Measurements from ENCODE around the gene TBX2.

DNA sequence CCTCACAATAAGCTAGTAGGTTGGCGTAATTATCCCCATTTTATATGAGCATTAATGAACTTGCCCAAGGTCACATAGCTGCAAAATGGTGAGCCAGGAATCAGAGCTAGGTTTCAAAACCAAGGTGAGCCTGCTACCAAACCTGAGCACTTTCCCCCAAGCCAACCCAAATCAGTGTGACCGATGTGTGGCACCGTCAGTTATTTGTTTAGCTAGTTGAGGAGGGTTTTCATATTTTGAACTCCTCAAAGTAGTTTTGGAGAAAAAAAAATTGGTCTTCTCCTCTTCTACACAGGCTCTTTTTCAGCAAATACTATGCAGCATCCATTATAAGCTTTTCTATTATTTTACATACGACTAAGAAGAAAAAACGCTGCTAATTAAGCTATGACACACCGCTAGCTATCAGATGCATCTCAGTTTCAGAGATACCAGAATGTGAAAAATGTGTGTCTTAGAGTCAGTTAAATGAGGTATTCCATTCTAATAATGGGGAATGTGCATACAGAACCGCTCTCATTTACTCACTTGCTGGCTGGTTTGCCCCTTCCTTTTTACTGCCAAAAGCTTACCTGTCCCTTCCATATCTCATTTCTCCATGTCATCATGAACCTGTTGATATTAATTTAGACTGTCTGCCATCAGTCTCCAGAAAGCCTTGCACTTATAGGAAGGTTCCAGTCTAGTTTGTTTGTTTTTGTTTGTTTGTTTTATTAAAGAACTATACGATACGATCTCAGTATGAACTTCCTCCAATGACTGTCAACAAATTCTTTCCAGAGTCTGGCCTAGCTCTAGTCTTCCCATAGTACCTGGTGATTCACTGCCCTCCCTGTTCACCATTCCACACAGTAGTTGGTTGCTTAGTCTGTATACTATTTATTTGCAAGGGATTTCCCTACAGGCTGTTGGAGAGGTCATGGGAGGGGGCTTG is 50.3 kb downstream of the TBX2 start:
- no peak for TF ChIP-seq ZNF16 (tag by site-specific recombination; IDR thresholded peaks at IDR 0.05; ENCODE audit: low read depth)
- TF ChIP-seq, protein P1, sequence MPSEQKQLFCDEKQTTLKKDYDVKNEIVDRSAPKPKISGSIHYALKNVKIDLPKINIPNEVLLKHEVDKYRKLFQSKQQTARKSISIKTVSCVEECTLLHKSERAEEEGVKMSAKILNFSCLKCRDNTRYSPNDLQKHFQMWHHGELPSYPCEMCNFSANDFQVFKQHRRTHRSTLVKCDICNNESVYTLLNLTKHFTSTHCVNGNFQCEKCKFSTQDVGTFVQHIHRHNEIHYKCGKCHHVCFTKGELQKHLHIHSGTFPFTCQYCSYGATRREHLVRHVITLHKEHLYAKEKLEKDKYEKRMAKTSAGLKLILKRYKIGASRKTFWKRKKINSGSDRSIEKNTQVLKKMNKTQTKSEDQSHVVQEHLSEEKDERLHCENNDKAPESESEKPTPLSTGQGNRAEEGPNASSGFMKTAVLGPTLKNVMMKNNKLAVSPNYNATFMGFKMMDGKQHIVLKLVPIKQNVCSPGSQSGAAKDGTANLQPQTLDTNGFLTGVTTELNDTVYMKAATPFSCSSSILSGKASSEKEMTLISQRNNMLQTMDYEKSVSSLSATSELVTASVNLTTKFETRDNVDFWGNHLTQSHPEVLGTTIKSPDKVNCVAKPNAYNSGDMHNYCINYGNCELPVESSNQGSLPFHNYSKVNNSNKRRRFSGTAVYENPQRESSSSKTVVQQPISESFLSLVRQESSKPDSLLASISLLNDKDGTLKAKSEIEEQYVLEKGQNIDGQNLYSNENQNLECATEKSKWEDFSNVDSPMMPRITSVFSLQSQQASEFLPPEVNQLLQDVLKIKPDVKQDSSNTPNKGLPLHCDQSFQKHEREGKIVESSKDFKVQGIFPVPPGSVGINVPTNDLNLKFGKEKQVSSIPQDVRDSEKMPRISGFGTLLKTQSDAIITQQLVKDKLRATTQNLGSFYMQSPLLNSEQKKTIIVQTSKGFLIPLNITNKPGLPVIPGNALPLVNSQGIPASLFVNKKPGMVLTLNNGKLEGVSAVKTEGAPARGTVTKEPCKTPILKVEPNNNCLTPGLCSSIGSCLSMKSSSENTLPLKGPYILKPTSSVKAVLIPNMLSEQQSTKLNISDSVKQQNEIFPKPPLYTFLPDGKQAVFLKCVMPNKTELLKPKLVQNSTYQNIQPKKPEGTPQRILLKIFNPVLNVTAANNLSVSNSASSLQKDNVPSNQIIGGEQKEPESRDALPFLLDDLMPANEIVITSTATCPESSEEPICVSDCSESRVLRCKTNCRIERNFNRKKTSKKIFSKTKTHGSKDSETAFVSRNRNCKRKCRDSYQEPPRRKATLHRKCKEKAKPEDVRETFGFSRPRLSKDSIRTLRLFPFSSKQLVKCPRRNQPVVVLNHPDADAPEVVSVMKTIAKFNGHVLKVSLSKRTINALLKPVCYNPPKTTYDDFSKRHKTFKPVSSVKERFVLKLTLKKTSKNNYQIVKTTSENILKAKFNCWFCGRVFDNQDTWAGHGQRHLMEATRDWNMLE (tag by site-specific recombination; conservative IDR thresholded peaks at IDR 0.05; ENCODE audit: low read depth): no peak
- no peak for TF ChIP-seq ZNF23 (tag by site-specific recombination; IDR thresholded peaks at IDR 0.05; ENCODE audit: borderline replicate concordance)
- no peak for TF ChIP-seq ZFP41 (tag by site-specific recombination; IDR thresholded peaks at IDR 0.05; ENCODE audit: borderline replicate concordance)
- no peak for TF ChIP-seq OSR2 (tag by site-specific recombination; IDR thresholded peaks at IDR 0.05)
- TF ChIP-seq, protein P2, sequence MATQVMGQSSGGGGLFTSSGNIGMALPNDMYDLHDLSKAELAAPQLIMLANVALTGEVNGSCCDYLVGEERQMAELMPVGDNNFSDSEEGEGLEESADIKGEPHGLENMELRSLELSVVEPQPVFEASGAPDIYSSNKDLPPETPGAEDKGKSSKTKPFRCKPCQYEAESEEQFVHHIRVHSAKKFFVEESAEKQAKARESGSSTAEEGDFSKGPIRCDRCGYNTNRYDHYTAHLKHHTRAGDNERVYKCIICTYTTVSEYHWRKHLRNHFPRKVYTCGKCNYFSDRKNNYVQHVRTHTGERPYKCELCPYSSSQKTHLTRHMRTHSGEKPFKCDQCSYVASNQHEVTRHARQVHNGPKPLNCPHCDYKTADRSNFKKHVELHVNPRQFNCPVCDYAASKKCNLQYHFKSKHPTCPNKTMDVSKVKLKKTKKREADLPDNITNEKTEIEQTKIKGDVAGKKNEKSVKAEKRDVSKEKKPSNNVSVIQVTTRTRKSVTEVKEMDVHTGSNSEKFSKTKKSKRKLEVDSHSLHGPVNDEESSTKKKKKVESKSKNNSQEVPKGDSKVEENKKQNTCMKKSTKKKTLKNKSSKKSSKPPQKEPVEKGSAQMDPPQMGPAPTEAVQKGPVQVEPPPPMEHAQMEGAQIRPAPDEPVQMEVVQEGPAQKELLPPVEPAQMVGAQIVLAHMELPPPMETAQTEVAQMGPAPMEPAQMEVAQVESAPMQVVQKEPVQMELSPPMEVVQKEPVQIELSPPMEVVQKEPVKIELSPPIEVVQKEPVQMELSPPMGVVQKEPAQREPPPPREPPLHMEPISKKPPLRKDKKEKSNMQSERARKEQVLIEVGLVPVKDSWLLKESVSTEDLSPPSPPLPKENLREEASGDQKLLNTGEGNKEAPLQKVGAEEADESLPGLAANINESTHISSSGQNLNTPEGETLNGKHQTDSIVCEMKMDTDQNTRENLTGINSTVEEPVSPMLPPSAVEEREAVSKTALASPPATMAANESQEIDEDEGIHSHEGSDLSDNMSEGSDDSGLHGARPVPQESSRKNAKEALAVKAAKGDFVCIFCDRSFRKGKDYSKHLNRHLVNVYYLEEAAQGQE (tag by site-specific recombination; IDR thresholded peaks at IDR 0.05): no peak
- no peak for TF ChIP-seq ZNF214 (tag by site-specific recombination; IDR thresholded peaks at IDR 0.05; ENCODE audit: borderline replicate concordance)
- TF ChIP-seq, protein P3, sequence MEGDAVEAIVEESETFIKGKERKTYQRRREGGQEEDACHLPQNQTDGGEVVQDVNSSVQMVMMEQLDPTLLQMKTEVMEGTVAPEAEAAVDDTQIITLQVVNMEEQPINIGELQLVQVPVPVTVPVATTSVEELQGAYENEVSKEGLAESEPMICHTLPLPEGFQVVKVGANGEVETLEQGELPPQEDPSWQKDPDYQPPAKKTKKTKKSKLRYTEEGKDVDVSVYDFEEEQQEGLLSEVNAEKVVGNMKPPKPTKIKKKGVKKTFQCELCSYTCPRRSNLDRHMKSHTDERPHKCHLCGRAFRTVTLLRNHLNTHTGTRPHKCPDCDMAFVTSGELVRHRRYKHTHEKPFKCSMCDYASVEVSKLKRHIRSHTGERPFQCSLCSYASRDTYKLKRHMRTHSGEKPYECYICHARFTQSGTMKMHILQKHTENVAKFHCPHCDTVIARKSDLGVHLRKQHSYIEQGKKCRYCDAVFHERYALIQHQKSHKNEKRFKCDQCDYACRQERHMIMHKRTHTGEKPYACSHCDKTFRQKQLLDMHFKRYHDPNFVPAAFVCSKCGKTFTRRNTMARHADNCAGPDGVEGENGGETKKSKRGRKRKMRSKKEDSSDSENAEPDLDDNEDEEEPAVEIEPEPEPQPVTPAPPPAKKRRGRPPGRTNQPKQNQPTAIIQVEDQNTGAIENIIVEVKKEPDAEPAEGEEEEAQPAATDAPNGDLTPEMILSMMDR (tag by site-specific recombination; IDR thresholded peaks at IDR 0.05): no peak
- no peak for TF ChIP-seq YY1 (tag by site-specific recombination; IDR thresholded peaks at IDR 0.05)
- no peak for TF ChIP-seq BCL11B (tag by site-specific recombination; IDR thresholded peaks at IDR 0.05; ENCODE audit: low read depth)
- TF ChIP-seq, protein P4, sequence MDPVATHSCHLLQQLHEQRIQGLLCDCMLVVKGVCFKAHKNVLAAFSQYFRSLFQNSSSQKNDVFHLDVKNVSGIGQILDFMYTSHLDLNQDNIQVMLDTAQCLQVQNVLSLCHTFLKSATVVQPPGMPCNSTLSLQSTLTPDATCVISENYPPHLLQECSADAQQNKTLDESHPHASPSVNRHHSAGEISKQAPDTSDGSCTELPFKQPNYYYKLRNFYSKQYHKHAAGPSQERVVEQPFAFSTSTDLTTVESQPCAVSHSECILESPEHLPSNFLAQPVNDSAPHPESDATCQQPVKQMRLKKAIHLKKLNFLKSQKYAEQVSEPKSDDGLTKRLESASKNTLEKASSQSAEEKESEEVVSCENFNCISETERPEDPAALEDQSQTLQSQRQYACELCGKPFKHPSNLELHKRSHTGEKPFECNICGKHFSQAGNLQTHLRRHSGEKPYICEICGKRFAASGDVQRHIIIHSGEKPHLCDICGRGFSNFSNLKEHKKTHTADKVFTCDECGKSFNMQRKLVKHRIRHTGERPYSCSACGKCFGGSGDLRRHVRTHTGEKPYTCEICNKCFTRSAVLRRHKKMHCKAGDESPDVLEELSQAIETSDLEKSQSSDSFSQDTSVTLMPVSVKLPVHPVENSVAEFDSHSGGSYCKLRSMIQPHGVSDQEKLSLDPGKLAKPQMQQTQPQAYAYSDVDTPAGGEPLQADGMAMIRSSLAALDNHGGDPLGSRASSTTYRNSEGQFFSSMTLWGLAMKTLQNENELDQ (tag by site-specific recombination; IDR thresholded peaks at IDR 0.05; ENCODE audit: low read depth): no peak
- TF ChIP-seq ZBTB1 (tag by site-specific recombination; IDR thresholded peaks at IDR 0.05): no peak
